Activated naive CD4-positive, alpha-beta T cell treated with anti-CD3 and anti-CD28 coated beads for 36 hours (primary cell): Measurements from ENCODE around the gene POLR3GL. TPM values are rescaled to one million over a fixed set of nuclear protein-coding genes. Genes with fewer than 3 reads are reported as not detected.

ENCODE experiments used
- CTCF ChIA-PET: fragments of 350-600 bp; sonication (Branson Sonifier 250); formaldehyde crosslinking; loops from one replicate; lab custom pipeline; 2021; ENCODE audit warnings: antibody characterized with exemption; lab: Charles Lee
- DNase-seq: peaks from one replicate; pipeline ENCODE4 v3.0.0-alpha.2; 2020
- H3K27ac Mint-ChIP-seq: one replicate; pipeline ENCODE4 v1.8.0; 2021; ENCODE audit warnings: mild to moderate bottlenecking, mixed read lengths
- H3K27me3 Mint-ChIP-seq: one replicate; pipeline ENCODE4 v1.8.0; 2021; ENCODE audit warnings: low read depth, mixed read lengths
- H3K36me3 Mint-ChIP-seq: one replicate; pipeline ENCODE4 v1.8.0; 2021; ENCODE audit warnings: low read depth, mixed read lengths
- H3K4me1 Mint-ChIP-seq: one replicate; pipeline ENCODE4 v1.8.0; 2021; ENCODE audit warnings: low read depth, mixed read lengths
- H3K4me3 Mint-ChIP-seq: one replicate; pipeline ENCODE4 v1.8.0; 2021; ENCODE audit warnings: mild to moderate bottlenecking, moderate library complexity, mixed read lengths
- H3K9me3 Mint-ChIP-seq: one replicate; pipeline ENCODE4 v1.8.0; 2021; ENCODE audit warnings: mixed read lengths
- intact Hi-C: fragments of 100-400 bp; cut with micrococcal nuclease; formaldehyde crosslinking; loops from one replicate; pipeline ENCODE4 v1.15.1; 2023
- total RNA-seq, 2 experiments: library from RNA; stranded (reverse); gene quantifications; one replicate each; pipeline ENCODE4 v1.2.3, GENCODE V29; 2021

The POLR3GL gene
- total RNA-seq, 2 experiments from 2014 or later = 32.0 to 34.0 TPM

- peak; percentile 2 for DNase-seq
- intact Hi-C loops = no loop called here
- H3K27me3 Mint-ChIP-seq = no peaks in the 10 kb centered on the region
- H3K27ac Mint-ChIP-seq = no peak overlapping the region
- no peaks in the 10 kb centered on the region for H3K9me3 Mint-ChIP-seq
- peaks cover 51% of the 10 kb centered on the region for H3K4me1 Mint-ChIP-seq
- no peaks in the 10 kb centered on the region for H3K36me3 Mint-ChIP-seq
- CTCF ChIA-PET = interaction anchor here (0.5 to 8.8 kb wide), 5 partner anchors 7 to 19 kb away, joined by 3 to 109 read pairs (median 4); partner anchors contain the start of gene TXNIP
- no peak overlapping the region for H3K4me3 Mint-ChIP-seq
Measured at GRCh38 chr1:145986551-145986950, 22.1 kb downstream of the POLR3GL start.

- intact Hi-C loops = no loop called here
- DNase-seq = peak; percentile 3
- H3K4me1 Mint-ChIP-seq = peaks cover 64% of the 10 kb centered on the region
Measured at GRCh38 chr1:145987926-145988325, 23.4 kb downstream of the POLR3GL start.

GRCh38 chr1:145988773-145989172 lies 24.3 kb downstream of the POLR3GL start:
- H3K4me3 Mint-ChIP-seq = no peak overlapping the region
- H3K9me3 Mint-ChIP-seq = no peaks in the 10 kb centered on the region

More at GRCh38 chr1:145987926-145988325, 23.4 kb downstream of the POLR3GL start:
- H3K4me3 Mint-ChIP-seq = no peak overlapping the region
- H3K9me3 Mint-ChIP-seq = no peaks in the 10 kb centered on the region
- peak overlapping the region; percentile 76 for H3K27ac Mint-ChIP-seq
- H3K27me3 Mint-ChIP-seq = no peaks in the 10 kb centered on the region
- CTCF ChIA-PET = interaction anchor here (5.2 to 8.8 kb wide), 2 partner anchors 9 to 19 kb away, joined by 21 to 109 read pairs; no protein-coding TSS in a partner anchor
- H3K36me3 Mint-ChIP-seq = peaks cover 9% of the 10 kb centered on the region

GRCh38 chr1:145990249-145990855 lies 25.9 kb downstream of the POLR3GL start:
- peak; percentile 29 for DNase-seq
- Mint-ChIP-seq H3K36me3 (peaks cover 33% of the 10 kb centered on the region), H3K9me3 (no peaks in the 10 kb centered on the region), H3K27ac (peak overlapping the region; percentile 46), H3K4me3 (no peak overlapping the region), H3K27me3 (no peaks in the 10 kb centered on the region), H3K4me1 (peaks cover 67% of the 10 kb centered on the region)
- CTCF ChIA-PET = interaction anchor here (1.2 to 8.8 kb wide), 4 partner anchors 11 to 141 kb away, joined by 3 to 109 read pairs (median 12); no protein-coding TSS in a partner anchor
- intact Hi-C loops = no loop called here

More at GRCh38 chr1:145988773-145989172, 24.3 kb downstream of the POLR3GL start:
- CTCF ChIA-PET = interaction anchor here (0.7 to 8.8 kb wide), 4 partner anchors 9 to 140 kb away, joined by 3 to 109 read pairs (median 12); no protein-coding TSS in a partner anchor
- peak; percentile 7 for DNase-seq
- intact Hi-C loops = no loop called here
- peaks cover 72% of the 10 kb centered on the region for H3K4me1 Mint-ChIP-seq
- H3K27ac Mint-ChIP-seq = peak overlapping the region; percentile 76
- H3K27me3 Mint-ChIP-seq = no peaks in the 10 kb centered on the region
- peaks cover 17% of the 10 kb centered on the region for H3K36me3 Mint-ChIP-seq

DNA sequence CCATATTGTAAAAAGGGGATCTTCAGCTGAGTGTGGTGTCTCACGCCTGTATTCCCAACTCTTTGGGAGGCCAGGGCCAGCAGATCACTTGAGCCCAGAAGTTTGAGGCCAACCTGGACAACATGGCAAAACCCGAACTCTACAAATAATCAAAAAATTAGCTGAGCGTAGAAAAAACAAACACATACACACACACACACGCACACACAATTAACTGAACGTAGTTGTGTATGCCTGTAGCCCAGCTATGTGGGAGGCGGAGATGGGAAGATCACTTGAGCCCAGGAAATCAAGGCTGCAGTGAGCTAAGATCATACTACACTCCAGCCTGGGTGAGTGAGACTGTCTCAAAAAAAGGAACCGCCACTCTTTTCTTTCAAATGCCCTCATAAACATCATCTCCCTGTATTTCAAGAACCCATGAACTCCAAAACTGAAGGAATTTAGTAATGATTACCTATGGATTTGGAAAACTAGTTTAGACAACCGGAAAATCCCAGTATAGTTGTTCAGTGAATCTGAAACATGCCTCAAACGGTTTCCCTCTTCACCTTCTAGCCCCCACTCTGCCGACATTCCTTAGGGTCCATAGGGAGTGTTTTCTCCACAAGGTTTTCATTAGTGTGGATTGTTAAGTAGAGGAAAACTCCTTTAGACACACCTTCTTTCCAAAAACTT lies 27.4 kb downstream of the POLR3GL start:
- Mint-ChIP-seq H3K36me3 (peaks cover 41% of the 10 kb centered on the region), H3K4me3 (no peak overlapping the region), H3K27ac (peak overlapping the region; percentile 97), H3K4me1 (peaks cover 58% of the 10 kb centered on the region), H3K27me3 (no peaks in the 10 kb centered on the region), H3K9me3 (no peaks in the 10 kb centered on the region)
- CTCF ChIA-PET = interaction anchor here (1.4 to 8.8 kb wide), 4 partner anchors 10 to 15 kb away, joined by 3 to 109 read pairs (median 12); no protein-coding TSS in a partner anchor
- intact Hi-C loops = no loop called here
- no peak for DNase-seq

- Mint-ChIP-seq H3K27me3 (no peaks in the 10 kb centered on the region), H3K4me1 (peaks cover 60% of the 10 kb centered on the region), H3K27ac (peak overlapping the region; percentile 97), H3K36me3 (peaks cover 41% of the 10 kb centered on the region), H3K4me3 (peak overlapping the region; percentile 88), H3K9me3 (no peaks in the 10 kb centered on the region)
- CTCF ChIA-PET = interaction anchor here (1.5 to 8.8 kb wide), 3 partner anchors 12 to 14 kb away, joined by 3 to 109 read pairs (median 21); no protein-coding TSS in a partner anchor
- intact Hi-C loops = no loop called here
- no peak for DNase-seq
Measured at GRCh38 chr1:145992502-145992936, 28.0 kb downstream of the POLR3GL start.

DNA sequence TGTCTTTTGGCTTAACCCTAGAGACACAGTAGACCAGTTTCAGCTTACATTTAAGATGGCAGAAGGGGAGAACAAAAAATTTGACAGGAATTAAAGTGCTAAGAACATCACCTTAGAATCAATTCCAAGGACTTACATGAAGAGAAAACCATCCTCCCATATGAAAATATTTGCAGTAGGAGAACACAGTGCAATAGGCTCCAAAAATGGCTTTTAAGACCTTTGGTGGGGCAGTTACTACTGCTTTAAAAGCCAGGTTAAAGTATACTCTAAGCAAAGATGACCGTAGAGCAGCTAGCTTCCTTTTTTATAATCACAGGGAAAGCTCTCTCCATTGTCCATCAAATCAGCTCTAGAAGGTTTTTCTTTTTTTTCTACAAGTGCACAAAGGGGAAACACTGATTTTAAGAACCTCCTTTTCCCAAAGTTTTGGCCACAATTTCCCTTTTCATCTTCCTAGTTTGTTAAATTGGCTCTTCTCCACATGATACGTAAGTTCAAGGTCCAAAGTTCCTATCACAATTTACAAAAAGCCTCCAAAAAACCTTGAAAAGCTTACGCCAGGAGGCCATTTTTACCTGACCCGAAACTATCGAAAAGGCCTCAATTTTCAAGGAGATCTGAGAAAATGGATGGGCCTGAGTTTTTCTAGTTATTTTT lies 28.6 kb downstream of the POLR3GL start:
- CTCF ChIA-PET = interaction anchor here (1.0 to 8.8 kb wide), 3 partner anchors 9 to 18 kb away, joined by 3 to 109 read pairs (median 5); no protein-coding TSS in a partner anchor
- Mint-ChIP-seq H3K4me1 (peaks cover 60% of the 10 kb centered on the region), H3K9me3 (no peaks in the 10 kb centered on the region), H3K27ac (peak overlapping the region; percentile 97), H3K27me3 (no peaks in the 10 kb centered on the region), H3K4me3 (peak overlapping the region; percentile 88), H3K36me3 (peaks cover 41% of the 10 kb centered on the region)
- DNase-seq = no peak
- intact Hi-C loops = no loop called here

- H3K27ac Mint-ChIP-seq = peak overlapping the region; percentile 97
- CTCF ChIA-PET = interaction anchor here (1.0 to 8.8 kb wide), 3 partner anchors 9 to 18 kb away, joined by 3 to 109 read pairs (median 5); no protein-coding TSS in a partner anchor
Measured at GRCh38 chr1:145993618-145994390, 29.3 kb downstream of the POLR3GL start.

GRCh38 chr1:145994391-145995120 lies 30.1 kb downstream of the POLR3GL start:
- Mint-ChIP-seq H3K4me1 (peaks cover 65% of the 10 kb centered on the region), H3K4me3 (peak overlapping the region; percentile 88), H3K36me3 (peaks cover 41% of the 10 kb centered on the region), H3K9me3 (no peaks in the 10 kb centered on the region), H3K27me3 (no peaks in the 10 kb centered on the region), H3K27ac (peak overlapping the region; percentile 97)
- CTCF ChIA-PET = interaction anchor here (1.0 to 8.8 kb wide), 3 partner anchors 10 to 17 kb away, joined by 3 to 109 read pairs (median 5); no protein-coding TSS in a partner anchor
- DNase-seq = peak; percentile 78
- intact Hi-C loops = loop anchor here (1.0 kb wide), 1 partner anchor 36 kb away; the partner anchor contains the start of gene LIX1L

More at GRCh38 chr1:145993618-145994390, 29.3 kb downstream of the POLR3GL start:
- no peak for DNase-seq
- Mint-ChIP-seq H3K36me3 (peaks cover 41% of the 10 kb centered on the region), H3K27me3 (no peaks in the 10 kb centered on the region), H3K9me3 (no peaks in the 10 kb centered on the region), H3K4me3 (peak overlapping the region; percentile 88), H3K4me1 (peaks cover 60% of the 10 kb centered on the region)
- intact Hi-C loops = loop anchor here (1.0 kb wide), 1 partner anchor 36 kb away; the partner anchor contains the start of gene LIX1L

DNA sequence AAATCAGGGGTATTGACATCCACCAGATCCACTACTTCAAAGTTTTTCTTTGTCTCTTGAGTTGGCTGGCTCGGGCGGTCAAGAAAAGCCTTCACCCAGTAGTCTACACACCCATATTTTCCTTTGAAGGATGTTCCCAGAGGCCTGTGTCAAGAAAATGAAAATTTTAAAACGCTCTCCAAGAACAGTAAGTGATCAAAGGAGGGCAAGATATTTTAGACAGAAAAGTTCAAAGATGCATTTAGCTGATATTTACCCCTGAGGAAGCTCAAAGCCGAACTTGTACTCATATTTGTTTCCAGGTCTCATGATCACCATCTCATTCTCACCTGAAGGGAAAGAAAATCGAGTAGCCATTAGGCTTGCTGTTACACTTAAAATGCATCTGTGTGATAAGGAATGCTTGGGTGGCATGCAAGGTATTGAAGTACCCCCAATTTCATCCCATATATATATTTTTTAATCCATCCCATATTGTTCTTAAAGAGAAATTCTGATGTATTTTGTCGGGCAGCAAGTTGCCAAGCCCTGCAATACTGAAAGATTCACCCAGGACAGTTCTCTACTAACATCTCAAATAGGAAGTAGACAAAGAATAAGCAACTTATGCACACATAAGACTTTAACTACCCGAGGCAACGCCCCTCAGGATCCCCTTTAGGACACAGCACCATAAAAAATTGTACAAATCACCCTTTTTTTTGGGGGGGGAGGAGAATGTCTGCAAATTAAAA lies 30.8 kb downstream of the POLR3GL start:
- peak overlapping the region; percentile 97 for H3K27ac Mint-ChIP-seq
- H3K4me3 Mint-ChIP-seq = peak overlapping the region; percentile 88
- no peaks in the 10 kb centered on the region for H3K9me3 Mint-ChIP-seq
- CTCF ChIA-PET = interaction anchor here (3.6 to 8.8 kb wide), 2 partner anchors 16 kb away, joined by 53 to 109 read pairs; no protein-coding TSS in a partner anchor
- H3K27me3 Mint-ChIP-seq = no peaks in the 10 kb centered on the region
- intact Hi-C loops = no loop called here
- peaks cover 70% of the 10 kb centered on the region for H3K4me1 Mint-ChIP-seq
- H3K36me3 Mint-ChIP-seq = peaks cover 41% of the 10 kb centered on the region
- DNase-seq = no peak
